Measurements from ENCODE around the gene DACT3.

- TF ChIP-seq CTCF (conservative IDR thresholded peaks at IDR 0.05; ENCODE audit: low read depth, low read length), result peak; percentile 86
- TF ChIP-seq EZH2 (IDR thresholded peaks at IDR 0.05; ENCODE audit: low read length, unreplicated experiment), result no peak
Measured at GRCh38 chr19:46661735-46662592, 982 bp upstream of the DACT3 start.
